MM.1S (cell line): ENCODE measurements around the gene LYL1.

Experiments used
- DNase-seq: peaks from one replicate; pipeline ENCODE4 v3.0.0-alpha.2; 2015
- H2AFZ ChIP-seq: fragments of 300-600 bp; sonication (generic); 2 replicates; pipeline ENCODE4 v1.6.0; 2016; ENCODE audit warnings: antibody characterized with exemption, low read length
- H3F3A ChIP-seq: fragments of 300-600 bp; sonication (generic); 2 replicates; pipeline ENCODE4 v1.6.1; 2016; ENCODE audit warnings: mild to moderate bottlenecking, antibody characterized with exemption, low read length, moderate library complexity, mixed read lengths; ENCODE audit not compliant: insufficient read depth
- H3K27ac ChIP-seq: fragments of 300-600 bp; sonication (generic); 2 replicates; pipeline ENCODE4 v1.5.1; 2016; ENCODE audit warnings: mild to moderate bottlenecking, low read length
- H3K27me3 ChIP-seq: fragments of 300-600 bp; sonication (generic); replicated peaks from 2 replicates; pipeline ENCODE4 v1.6.0; 2016; ENCODE audit warnings: low read length; ENCODE audit not compliant: insufficient read depth
- H3K36me3 ChIP-seq: fragments of 300-600 bp; sonication (generic); replicated peaks from 2 replicates; pipeline ENCODE4 v1.6.1; 2016; ENCODE audit warnings: mild to moderate bottlenecking, low read length, mixed read lengths; ENCODE audit not compliant: insufficient read depth
- H3K4me1 ChIP-seq: fragments of 300-600 bp; sonication (generic); 2 replicates; pipeline ENCODE4 v1.6.1; 2016; ENCODE audit warnings: low read length, mixed read lengths
- H3K4me2 ChIP-seq: fragments of 300-600 bp; sonication (generic); 2 replicates; pipeline ENCODE4 v1.6.0; 2016; ENCODE audit warnings: low read depth, low read length
- H3K4me3 ChIP-seq: fragments of 300-600 bp; sonication (generic); 2 replicates; pipeline ENCODE4 v1.5.1; 2016; ENCODE audit warnings: low read length, mixed read lengths
- H3K79me2 ChIP-seq: fragments of 300-600 bp; sonication (generic); 2 replicates; pipeline ENCODE4 v1.6.1; 2016; ENCODE audit warnings: mixed run types, low read length, mixed read lengths
- H3K9ac ChIP-seq: fragments of 300-600 bp; sonication (generic); 2 replicates; pipeline ENCODE4 v1.6.1; 2016; ENCODE audit warnings: low read length, mixed read lengths
- H3K9me2 ChIP-seq: fragments of 300-600 bp; sonication (generic); replicated peaks from 2 replicates; pipeline ENCODE4 v1.6.1; 2016; ENCODE audit warnings: mild to moderate bottlenecking, low read length, mixed read lengths; ENCODE audit not compliant: insufficient read depth
- H3K9me3 ChIP-seq: fragments of 300-600 bp; sonication (generic); replicated peaks from 2 replicates; pipeline ENCODE4 v1.6.1; 2016; ENCODE audit warnings: mild to moderate bottlenecking, low read length, mixed read lengths; ENCODE audit not compliant: insufficient read depth
- H4K20me1 ChIP-seq: fragments of 300-600 bp; sonication (generic); 2 replicates; pipeline ENCODE4 v1.6.1; 2016; ENCODE audit warnings: mild to moderate bottlenecking, low read length, moderate library complexity, mixed read lengths; ENCODE audit not compliant: insufficient read depth
- CTCF ChIP-seq: fragments of 300-600 bp; sonication (generic); IDR thresholded peaks from 2 replicates; pipeline ENCODE4 v1.5.1; 2016; ENCODE audit warnings: antibody characterized with exemption, low read length, mixed read lengths
- EZH2 ChIP-seq: fragments of 300-600 bp; sonication (generic); optimal IDR thresholded peaks from 2 replicates; pipeline ENCODE3; 2017; ENCODE audit warnings: low read depth, mild to moderate bottlenecking, antibody characterized with exemption, low read length, mixed read lengths
- EZH2phosphoT487 ChIP-seq: fragments of 300-600 bp; sonication (generic); IDR thresholded peaks from 2 replicates; pipeline ENCODE4 v1.6.1; 2018; ENCODE audit warnings: antibody characterized with exemption, low read length

Gene LYL1

DNA sequence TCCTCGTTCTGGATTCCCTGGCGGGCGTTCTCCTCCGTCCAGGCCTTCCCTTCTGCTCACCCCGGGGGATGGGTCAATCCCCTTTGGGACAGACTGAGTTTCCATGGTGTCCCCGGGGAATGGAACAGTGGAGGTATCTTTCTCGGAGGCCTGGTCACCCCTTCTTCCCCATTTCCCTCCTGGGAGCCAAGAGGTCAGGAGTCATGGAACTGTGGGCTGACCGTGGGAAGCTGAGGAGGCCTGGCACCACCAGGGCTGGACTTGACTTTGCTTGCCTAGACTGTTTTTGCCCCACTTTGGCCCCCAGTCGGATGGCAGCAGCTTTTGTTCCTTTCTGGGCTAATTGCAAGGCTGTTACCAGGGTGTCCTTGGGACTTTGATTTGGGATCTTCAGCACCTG is 17.4 kb upstream of the LYL1 start:
- Histone ChIP-seq H3K4me1 (peaks cover 15% of the 10 kb centered on the region), H3K9me2 (no peaks in the 10 kb centered on the region), H3K27ac (no peak overlapping the region), H3K36me3 (no peaks in the 10 kb centered on the region), H3K4me3 (no peak overlapping the region), H3K4me2 (no peak overlapping the region), H3K9ac (no peak overlapping the region), H2AFZ (no peak overlapping the region), H4K20me1 (peaks cover 17% of the 10 kb centered on the region), H3F3A (peaks cover 12% of the 10 kb centered on the region), H3K79me2 (peaks cover 77% of the 10 kb centered on the region), H3K9me3 (no peaks in the 10 kb centered on the region), H3K27me3 (no peaks in the 10 kb centered on the region)
- no peak for TF ChIP-seq EZH2
- no peak for TF ChIP-seq EZH2phosphoT487
- no peak for TF ChIP-seq CTCF
- no peak for DNase-seq

GRCh38 chr19:13119627-13120026 is 17.0 kb upstream of the LYL1 start:
- H4K20me1 ChIP-seq = peaks cover 17% of the 10 kb centered on the region
- H3K36me3 ChIP-seq = no peaks in the 10 kb centered on the region
- H3K4me3 ChIP-seq = no peak overlapping the region

GRCh38 chr19:13118424-13119193 is 16.0 kb upstream of the LYL1 start:
- Histone ChIP-seq H2AFZ (0 out of 2 replicates have a peak overlapping the region, but pooled peaks have one; percentile 42), H3K9me2 (no peaks in the 10 kb centered on the region), H3K9ac (peak overlapping the region; percentile 90), H3K4me2 (peak overlapping the region; percentile 67), H3K9me3 (no peaks in the 10 kb centered on the region), H3K36me3 (no peaks in the 10 kb centered on the region; the same call in 1 of the 2 replicates), H3K79me2 (peaks cover 72% of the 10 kb centered on the region), H4K20me1 (peaks cover 17% of the 10 kb centered on the region), H3F3A (peaks cover 12% of the 10 kb centered on the region), H3K4me1 (peaks cover 18% of the 10 kb centered on the region), H3K27me3 (no peaks in the 10 kb centered on the region), H3K27ac (no peak overlapping the region), H3K4me3 (peak overlapping the region; percentile 99)
- peak; percentile 38 for DNase-seq
- no peak for TF ChIP-seq EZH2phosphoT487
- no peak for TF ChIP-seq EZH2
- TF ChIP-seq CTCF = no peak

More at GRCh38 chr19:13119627-13120026, 17.0 kb upstream of the LYL1 start:
- H3F3A ChIP-seq = peaks cover 12% of the 10 kb centered on the region
- H2AFZ ChIP-seq = no peak overlapping the region
- peaks cover 18% of the 10 kb centered on the region for H3K4me1 ChIP-seq
- H3K27ac ChIP-seq = no peak overlapping the region
- H3K79me2 ChIP-seq = peaks cover 77% of the 10 kb centered on the region
- H3K27me3 ChIP-seq = no peaks in the 10 kb centered on the region
- no peaks in the 10 kb centered on the region for H3K9me2 ChIP-seq
- no peaks in the 10 kb centered on the region for H3K9me3 ChIP-seq
- no peak for TF ChIP-seq CTCF
- no peak for TF ChIP-seq EZH2phosphoT487
- TF ChIP-seq EZH2 = no peak
- no peak for DNase-seq
- no peak overlapping the region for H3K9ac ChIP-seq
- H3K4me2 ChIP-seq = peak overlapping the region; percentile 67; the same call in 1 of the 2 replicates
